Measurements from ENCODE around the gene SP2. TPM values are rescaled to one million over a fixed set of nuclear protein-coding genes. Genes with fewer than 3 reads are reported as not detected.

SP2 gene
- total RNA-seq, 6 donors from 2014 or later, result 7.6 to 19.4 (median 13.1) TPM

DNA sequence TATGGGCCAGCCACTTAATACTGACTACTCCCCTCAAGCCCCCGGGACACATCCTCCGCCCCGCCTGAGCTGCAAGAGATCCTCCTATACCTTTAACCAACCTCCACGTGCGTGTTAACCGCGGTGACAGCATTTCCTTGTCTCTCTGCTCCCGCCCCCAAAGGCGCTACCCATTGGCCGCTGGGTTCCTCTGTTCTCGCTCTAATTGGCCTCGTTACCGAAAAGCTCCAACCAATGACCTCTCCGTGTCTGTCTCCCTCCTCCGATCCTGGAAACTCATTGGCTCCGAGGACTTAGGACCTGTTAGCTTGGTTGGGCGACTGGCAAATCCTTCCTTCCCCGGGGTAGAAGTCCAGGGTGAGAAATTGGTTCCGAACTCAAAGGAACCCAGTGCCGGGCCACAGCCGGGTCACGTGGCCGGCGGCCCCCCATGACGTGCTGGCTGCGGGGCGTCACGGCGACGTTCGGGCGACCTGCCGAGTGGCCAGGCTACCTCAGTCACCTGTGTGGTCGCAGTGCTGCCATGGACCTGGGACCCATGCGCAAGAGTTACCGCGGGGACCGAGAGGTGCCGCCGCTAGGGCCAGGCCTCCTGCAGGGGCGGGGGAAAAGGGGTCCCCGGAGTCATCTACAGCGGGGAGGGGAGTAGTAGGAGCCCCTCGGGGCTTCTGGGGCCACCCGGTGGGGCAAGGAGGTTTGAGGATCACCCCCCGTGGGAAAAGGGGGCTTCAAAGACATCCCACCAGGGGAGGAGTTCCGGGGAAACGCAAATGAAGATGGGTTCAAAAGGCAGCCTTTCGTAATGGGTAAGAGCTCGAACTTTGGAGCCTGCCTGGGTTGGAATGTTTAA is 45.4 kb downstream of the SP2 start, which contains the start of gene PNPO:
Gene PNPO (plus strand): TSS at position 326 of the 850 bp plus-strand sequence. CDS start 105 bp downstream, at position 431.
- peaks cover 0 to 20% (median 3%) of the 10 kb centered on the region in 4 donors for H3K36me3 ChIP-seq
- ATAC-seq (ENCODE audit: low FRiP score in 2 of 2) (peak; percentile 96 to 99), DNase-seq (peak; percentile 94 to 98)
- no peaks in the 10 kb centered on the region for H3K9me3 ChIP-seq
- H3K4me1 ChIP-seq, result peaks cover 15 to 45% (median 23%) of the 10 kb centered on the region in 4 donors
- WGBS, 2 donors, result 1% methylated on average over 28 to 50 of the region's 50 CpGs
- H3K27ac ChIP-seq, result peak within 1 kb of the TSS; percentile 77 to 91 (median 82)
- TF ChIP-seq, protein P1, sequence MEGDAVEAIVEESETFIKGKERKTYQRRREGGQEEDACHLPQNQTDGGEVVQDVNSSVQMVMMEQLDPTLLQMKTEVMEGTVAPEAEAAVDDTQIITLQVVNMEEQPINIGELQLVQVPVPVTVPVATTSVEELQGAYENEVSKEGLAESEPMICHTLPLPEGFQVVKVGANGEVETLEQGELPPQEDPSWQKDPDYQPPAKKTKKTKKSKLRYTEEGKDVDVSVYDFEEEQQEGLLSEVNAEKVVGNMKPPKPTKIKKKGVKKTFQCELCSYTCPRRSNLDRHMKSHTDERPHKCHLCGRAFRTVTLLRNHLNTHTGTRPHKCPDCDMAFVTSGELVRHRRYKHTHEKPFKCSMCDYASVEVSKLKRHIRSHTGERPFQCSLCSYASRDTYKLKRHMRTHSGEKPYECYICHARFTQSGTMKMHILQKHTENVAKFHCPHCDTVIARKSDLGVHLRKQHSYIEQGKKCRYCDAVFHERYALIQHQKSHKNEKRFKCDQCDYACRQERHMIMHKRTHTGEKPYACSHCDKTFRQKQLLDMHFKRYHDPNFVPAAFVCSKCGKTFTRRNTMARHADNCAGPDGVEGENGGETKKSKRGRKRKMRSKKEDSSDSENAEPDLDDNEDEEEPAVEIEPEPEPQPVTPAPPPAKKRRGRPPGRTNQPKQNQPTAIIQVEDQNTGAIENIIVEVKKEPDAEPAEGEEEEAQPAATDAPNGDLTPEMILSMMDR (IDR thresholded peaks at IDR 0.05), result peak in 2 of 6 experiments; percentile 24 to 30
- peak in 1 of 2 donors; percentile 51 for TF ChIP-seq POLR2AphosphoS5 (IDR thresholded peaks at IDR 0.05)
- TF ChIP-seq POLR2A (IDR thresholded peaks at IDR 0.05), result peak in 3 of 4 donors; percentile 28 to 72 (median 47)
- TF ChIP-seq EP300 (IDR thresholded peaks at IDR 0.05), result no peak
- no peaks in the 10 kb centered on the region for H3K27me3 ChIP-seq
- peak within 1 kb of the TSS; percentile 55 to 94 (median 78) for H3K4me3 ChIP-seq

- 0 to 14% methylated on average over 1 to 5 of the region's 5 CpGs for WGBS, 2 donors
- TF ChIP-seq, protein P1 (IDR thresholded peaks at IDR 0.05), result no peak
- TF ChIP-seq POLR2AphosphoS5 (IDR thresholded peaks at IDR 0.05) (no peak), POLR2A (IDR thresholded peaks at IDR 0.05) (no peak), EP300 (IDR thresholded peaks at IDR 0.05) (no peak)
- no peak for DNase-seq
- Histone ChIP-seq H3K27ac (peak overlapping the region; percentile 77 to 91 (median 82)), H3K36me3 (peaks cover 0 to 20% (median 3%) of the 10 kb centered on the region in 4 donors), H3K9me3 (no peaks in the 10 kb centered on the region), H3K4me3 (peak overlapping the region; percentile 55 to 94 (median 78)), H3K4me1 (peaks cover 15 to 49% (median 27%) of the 10 kb centered on the region in 4 donors), H3K27me3 (no peaks in the 10 kb centered on the region)
- no peak for ATAC-seq (ENCODE audit: low FRiP score in 2 of 2)
Measured at GRCh38 chr17:47942096-47942510, 46.1 kb downstream of the SP2 start.

- WGBS, 2 donors, result 74 to 80% methylated on average over 6 of the region's 6 CpGs
- H3K4me3 ChIP-seq, result peak overlapping the region in 2 of 4 donors; percentile 75 to 94
- H3K4me1 ChIP-seq, result peaks cover 15 to 49% (median 29%) of the 10 kb centered on the region in 4 donors
- no peaks in the 10 kb centered on the region for H3K27me3 ChIP-seq
- DNase-seq (no peak), ATAC-seq (ENCODE audit: low FRiP score in 2 of 2) (no peak)
- H3K36me3 ChIP-seq, result peaks cover 0 to 20% (median 3%) of the 10 kb centered on the region in 4 donors
- no peaks in the 10 kb centered on the region for H3K9me3 ChIP-seq
- H3K27ac ChIP-seq, result peak overlapping the region in 2 of 4 donors; percentile 77 to 80
- TF ChIP-seq POLR2AphosphoS5 (IDR thresholded peaks at IDR 0.05), result no peak
Measured at GRCh38 chr17:47942568-47942967, 46.5 kb downstream of the SP2 start.

DNA sequence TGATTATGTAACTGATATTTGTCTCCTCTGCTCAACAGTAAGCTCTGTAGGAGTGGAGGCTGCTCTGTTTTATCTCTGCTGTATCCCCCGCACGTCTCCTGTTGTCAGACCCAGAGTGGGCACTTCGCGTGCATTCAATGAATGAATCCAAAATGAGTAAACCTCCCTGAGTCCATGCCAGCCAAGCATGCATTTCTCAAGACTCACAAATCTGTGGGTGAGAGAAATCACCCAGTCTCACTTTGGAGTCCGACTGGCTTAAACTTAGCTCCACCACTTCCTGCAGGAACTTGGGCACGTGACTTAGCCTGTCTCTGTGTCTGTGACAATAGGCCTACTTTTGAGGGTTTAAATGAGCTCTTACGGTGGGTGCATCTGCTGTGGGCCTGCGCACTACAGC is 49.0 kb downstream of the SP2 start:
- H3K9me3 ChIP-seq, result no peaks in the 10 kb centered on the region
- peak overlapping the region in 2 of 4 donors; percentile 54 to 56 for H3K27ac ChIP-seq
- ATAC-seq (ENCODE audit: low FRiP score in 2 of 2), result no peak
- H3K4me3 ChIP-seq, result no peak overlapping the region
- peaks cover 0 to 20% (median 5%) of the 10 kb centered on the region in 4 donors for H3K36me3 ChIP-seq
- 70 to 76% methylated on average over 8 of the region's 8 CpGs for WGBS, 2 donors
- peaks cover 33 to 65% (median 47%) of the 10 kb centered on the region in 4 donors for H3K4me1 ChIP-seq
- no peaks in the 10 kb centered on the region for H3K27me3 ChIP-seq
- DNase-seq, result no peak
- TF ChIP-seq, protein P1 (IDR thresholded peaks at IDR 0.05), result no peak
- TF ChIP-seq POLR2A (IDR thresholded peaks at IDR 0.05), result peak in 1 of 4 donors; percentile 0

Data from upper lobe of left lung (tissue), 6 donors.